H1 (cell line): Measurements from ENCODE around the gene TRIP11. TPM values are rescaled to one million over a fixed set of nuclear protein-coding genes. Genes with fewer than 3 reads are reported as not detected.

Experiments
- CTCF ChIA-PET: fragments of 300-600 bp; sonication (Branson Sonifier 250); formaldehyde crosslinking; loops from one replicate; lab custom pipeline; 2021; ENCODE audit not compliant: partially characterized antibody; lab: Charles Lee
- POLR2A ChIA-PET: fragments of 300-600 bp; sonication (Branson Sonifier 250); formaldehyde crosslinking; loops from one replicate; lab custom pipeline; 2021; ENCODE audit warnings: inconsistent platforms; ENCODE audit not compliant: partially characterized antibody; lab: Charles Lee
- DNase-seq, 2 experiments: peaks; one replicate each; pipeline versions ENCODE4 v3.0.0 to v3.0.0-alpha.2; 2010 to 2022; ENCODE audit warnings: low spot score in 2 of 2, low read depth in 1 of 2, mixed read lengths in 1 of 2
- FAIRE-seq: peaks from 2 replicates; lab custom pipeline; 2011; peaks lifted over from hg19 to GRCh38; lab: Jason Lieb, UNC
- H2AFZ ChIP-seq: 2 replicates; pipeline ENCODE4 v1.8.1; 2012; ENCODE audit warnings: low read length, inconsistent platforms
- H2AK5ac ChIP-seq: 2 replicates; pipeline ENCODE4 v1.6.1; 2013; ENCODE audit warnings: low read depth, low read length
- H2BK120ac ChIP-seq: replicated peaks from 2 replicates; pipeline ENCODE3; 2013; ENCODE audit warnings: low read depth, low read length, inconsistent platforms
- H2BK12ac ChIP-seq: 2 replicates; pipeline ENCODE4 v1.6.1; 2013; ENCODE audit warnings: low read depth, low read length
- H2BK15ac ChIP-seq: 2 replicates; pipeline ENCODE4 v1.6.1; 2013; ENCODE audit warnings: low read length
- H2BK20ac ChIP-seq: 2 replicates; pipeline ENCODE4 v1.6.1; 2013; ENCODE audit warnings: low read length
- H2BK5ac ChIP-seq: 2 replicates; pipeline ENCODE4 v1.6.1; 2013; ENCODE audit warnings: low read depth, low read length
- H3K14ac ChIP-seq: 2 replicates; pipeline ENCODE4 v1.6.1; 2013; ENCODE audit warnings: inconsistent platforms; ENCODE audit not compliant: insufficient read length
- H3K18ac ChIP-seq: 2 replicates; pipeline ENCODE4 v1.6.1; 2013; ENCODE audit warnings: low read length; ENCODE audit errors: extremely low read depth
- H3K23ac ChIP-seq: 2 replicates; pipeline ENCODE4 v1.6.1; 2013; ENCODE audit warnings: inconsistent platforms; ENCODE audit not compliant: insufficient read length
- H3K23me2 ChIP-seq: 2 replicates; pipeline ENCODE4 v1.6.1; 2013; ENCODE audit warnings: low read depth, low read length
- H3K27ac ChIP-seq: 2 replicates; pipeline ENCODE4 v1.6.1; 2011; ENCODE audit warnings: low read depth, low read length, inconsistent platforms
- H3K27me3 ChIP-seq, 4 experiments: replicated peaks in 1 of 4; 1 replicate in 1 of 4; 2 replicates in 3 of 4; pipeline versions ENCODE4 v1.6.1 to v1.8.1; 2011 to 2013; ENCODE audit warnings: low read length in 3 of 4, mild to moderate bottlenecking in 3 of 4, inconsistent platforms in 2 of 4, mixed read lengths in 2 of 4, moderate library complexity in 1 of 4; ENCODE audit not compliant: control insufficient read depth in 3 of 4, insufficient read depth in 3 of 4; ENCODE audit errors: extremely low read depth in 1 of 4
- H3K36me3 ChIP-seq, 4 experiments: 2 replicates each; pipeline versions ENCODE4 v1.6.1 to v1.8.1; 2011 to 2013; ENCODE audit warnings: mild to moderate bottlenecking in 4 of 4, low read length in 3 of 4, moderate library complexity in 2 of 4, control low read depth in 1 of 4, inconsistent platforms in 1 of 4; ENCODE audit not compliant: insufficient read depth in 4 of 4, control insufficient read depth in 2 of 4
- H3K4ac ChIP-seq: replicated peaks from 2 replicates; pipeline ENCODE3; 2013; ENCODE audit warnings: low read length, low read depth, mixed read lengths, inconsistent platforms; ENCODE audit not compliant: insufficient read length
- H3K4me1 ChIP-seq, 4 experiments: replicated peaks in 1 of 4; 1 replicate in 1 of 4; 2 replicates in 3 of 4; pipeline versions ENCODE4 v1.6.1 to v1.8.1; 2011 to 2013; ENCODE audit warnings: low read length in 3 of 4, inconsistent platforms in 2 of 4, mixed read lengths in 1 of 4; ENCODE audit not compliant: insufficient read depth in 4 of 4, control insufficient read depth in 3 of 4
- H3K4me2 ChIP-seq, 2 experiments: 2 replicates each; pipeline versions ENCODE4 v1.6.1 to v1.8.1; 2011 to 2013; ENCODE audit warnings: low read depth in 2 of 2, low read length in 2 of 2, control low read depth in 1 of 2, inconsistent platforms in 1 of 2, mild to moderate bottlenecking in 1 of 2; ENCODE audit not compliant: insufficient read depth in 1 of 2
- H3K4me3 ChIP-seq, 4 experiments: fragments of 200-600, 300-600 bp in 1 of 4; sonication (generic), shearing (Covaris generic), sonication (Bioruptor Twin) in 1 of 4; 2 replicates each; pipeline versions ENCODE4 v1.5.1 to v1.8.1; 2011 to 2016; ENCODE audit warnings: low read length in 4 of 4, low read depth in 3 of 4, control low read depth in 2 of 4, inconsistent platforms in 2 of 4, mild to moderate bottlenecking in 2 of 4, mixed read lengths in 1 of 4, moderate library complexity in 1 of 4; ENCODE audit not compliant: insufficient read depth in 2 of 4; ENCODE audit errors: extremely low read depth in 1 of 4
- H3K56ac ChIP-seq: replicated peaks from 2 replicates; pipeline ENCODE3; 2013; ENCODE audit warnings: low read depth, mild to moderate bottlenecking, mixed read lengths, low read length, inconsistent platforms; ENCODE audit not compliant: insufficient read length
- H3K79me1 ChIP-seq: 2 replicates; pipeline ENCODE4 v1.6.1; 2013; ENCODE audit warnings: low read depth, low read length, control low read depth
- H3K79me2 ChIP-seq, 2 experiments: 2 replicates each; pipeline versions ENCODE4 v1.6.1 to v1.8.1; 2012 to 2013; ENCODE audit warnings: low read length in 2 of 2, mild to moderate bottlenecking in 2 of 2, inconsistent platforms in 1 of 2; ENCODE audit not compliant: insufficient read depth in 2 of 2, control insufficient read depth in 1 of 2
- H3K9ac ChIP-seq, 4 experiments: replicated peaks in 1 of 4; 1 replicate in 1 of 4; 2 replicates in 3 of 4; pipeline versions ENCODE4 v1.6.1 to v1.8.1; 2011 to 2013; ENCODE audit warnings: low read depth in 3 of 4, low read length in 3 of 4, control low read depth in 2 of 4, mild to moderate bottlenecking in 2 of 4, moderate library complexity in 2 of 4, inconsistent platforms in 1 of 4; ENCODE audit errors: extremely low read depth in 1 of 4
- H3K9me3 ChIP-seq, 2 experiments: 2 replicates each; pipeline versions ENCODE4 v1.6.1 to v1.8.1; 2012 to 2013; ENCODE audit warnings: mild to moderate bottlenecking in 2 of 2, moderate library complexity in 2 of 2, control low read depth in 1 of 2, inconsistent platforms in 1 of 2, low read depth in 1 of 2, low read length in 1 of 2, mixed read lengths in 1 of 2; ENCODE audit not compliant: insufficient read depth in 2 of 2
- H4K20me1 ChIP-seq, 2 experiments: replicated peaks in 1 of 2; 2 replicates each; pipeline versions ENCODE3 to v1.8.1; 2011 to 2013; ENCODE audit warnings: inconsistent platforms in 2 of 2, low read length in 2 of 2, mild to moderate bottlenecking in 1 of 2; ENCODE audit not compliant: insufficient read depth in 2 of 2, control insufficient read depth in 1 of 2
- H4K5ac ChIP-seq: 2 replicates; pipeline ENCODE4 v1.6.1; 2013; ENCODE audit warnings: low read length, low read depth, mixed read lengths, inconsistent platforms; ENCODE audit not compliant: insufficient read length
- H4K8ac ChIP-seq: 2 replicates; pipeline ENCODE4 v1.8.0; 2013; ENCODE audit warnings: mild to moderate bottlenecking, moderate library complexity, low read length, inconsistent platforms; ENCODE audit not compliant: insufficient read depth; ENCODE audit errors: extremely low read depth
- H4K91ac ChIP-seq: replicated peaks from 2 replicates; pipeline ENCODE3; 2013; ENCODE audit warnings: low read length, mixed read lengths, inconsistent platforms; ENCODE audit not compliant: insufficient read length
- EGR1 ChIP-seq: IDR thresholded peaks from 2 replicates; pipeline ENCODE4 v1.6.1; 2011; ENCODE audit warnings: low read depth, low read length, borderline replicate concordance
- EZH2 ChIP-seq: fragments of 200-600 bp; sonication (generic); IDR thresholded peaks from 2 replicates; pipeline ENCODE4 v1.7.1; 2012; ENCODE audit warnings: low read depth, mild to moderate bottlenecking, moderate library complexity, low read length, inconsistent platforms; ENCODE audit not compliant: severe bottlenecking
- JUN ChIP-seq: IDR thresholded peaks from 2 replicates; pipeline ENCODE4 v1.6.1; 2011; ENCODE audit warnings: low read depth, mild to moderate bottlenecking, improper control_type of control experiment, low read length
- JUND ChIP-seq: IDR thresholded peaks from 2 replicates; pipeline ENCODE4 v1.6.1; 2011; ENCODE audit warnings: mild to moderate bottlenecking, improper control_type of control experiment, low read length
- WGBS, 2 experiments: shearing (Covaris generic) in 1 of 2; methylation state at CpG; one replicate each; pipeline versions ENCODE4 v1.1.6 to v1.1.7; 2013 to 2015; ENCODE audit warnings: low lambda C conversion rate in 2 of 2, mixed read lengths in 2 of 2, inconsistent platforms in 1 of 2, low coverage in 1 of 2, missing lambda C conversion rate in 1 of 2; ENCODE audit not compliant: insufficient replicate concordance in 2 of 2, insufficient coverage in 1 of 2, insufficient read length in 1 of 2; ENCODE audit errors: extremely low coverage in 1 of 2, missing lambda C conversion rate in 1 of 2; 5-methylcytosine and 5-hydroxymethylcytosine counted together
- polyA plus RNA-seq, 7 experiments: library from polyadenylated mRNA; depleted of rRNA in 3 of 7; stranded (reverse) in 5 of 7; unstranded in 2 of 7; fragments of >200 nt in 5 of 7; fragments of 200-250 nt in 2 of 7; gene quantifications; 1 replicate in 5 of 7; 2 replicates in 1 of 7; 4 replicates in 1 of 7; pipeline versions ENCODE4 v1.2.1 to v1.2.3, GENCODE V29; 2011 to 2013; ENCODE audit warnings: missing spikeins in 2 of 7, mixed read lengths in 2 of 7
- total RNA-seq: library from RNA; stranded (reverse); fragmentation: NEBNext Ultra II Directional; extraction: Animal tissue kit (Norgen Biotek cat#: 25700); gene quantifications from 2 replicates; pipeline ENCODE4 v1.2.1, GENCODE V29; 2021

The TRIP11 gene
- total and polyA plus RNA-seq, 2 of the 8 experiments (the other 6 are each of a cell fraction or from before 2014, with no cell fraction given), result 3.3 to 30.4 TPM

- no peak overlapping the region for H3K4ac ChIP-seq
- no peak overlapping the region for H4K91ac ChIP-seq
- FAIRE-seq (no peak), DNase-seq (no peak)
- H3K79me1 ChIP-seq, result no peaks in the 10 kb centered on the region
- no peak overlapping the region for H3K9ac ChIP-seq
- no peaks in the 10 kb centered on the region for H3K79me2 ChIP-seq
- no peak overlapping the region for H2BK15ac ChIP-seq
- H4K5ac ChIP-seq, result no peak overlapping the region
- no peak overlapping the region for H3K23ac ChIP-seq
- no peak overlapping the region for H3K27ac ChIP-seq
- no peaks in the 10 kb centered on the region for H3K23me2 ChIP-seq
- H2BK12ac ChIP-seq, result no peak overlapping the region
- no peaks in the 10 kb centered on the region for H4K20me1 ChIP-seq
- no peak overlapping the region for H2AK5ac ChIP-seq
- no peak overlapping the region for H2BK20ac ChIP-seq
- H2AFZ ChIP-seq, result no peak overlapping the region
- no peaks in the 10 kb centered on the region for H3K9me3 ChIP-seq
- H3K14ac ChIP-seq, result no peak overlapping the region
- 87% methylated on average over 8 of the region's 8 CpGs; no CpG with 5 or more reads in 1 of the 2 experiments for WGBS, 2 experiments
- no peaks in the 10 kb centered on the region for H3K36me3 ChIP-seq
- no peak overlapping the region for H2BK120ac ChIP-seq
- no peaks in the 10 kb centered on the region for H3K27me3 ChIP-seq
- no peak overlapping the region for H2BK5ac ChIP-seq
- H3K18ac ChIP-seq, result no peak overlapping the region
- ChIA-PET POLR2A (no interaction called here), CTCF (no interaction called here)
- H4K8ac ChIP-seq, result no peak overlapping the region
- H3K4me1 ChIP-seq, result 0 out of 7 replicates have a peak, but pooled peaks cover 0 to 3% (median 0%) of the 10 kb centered on the region in 4 experiments
- H3K4me2 ChIP-seq, result no peak overlapping the region
- H3K56ac ChIP-seq, result no peak overlapping the region
- H3K4me3 ChIP-seq, result no peak overlapping the region
- no peak for TF ChIP-seq EGR1
- TF ChIP-seq JUND, result no peak
- no peak for TF ChIP-seq JUN
- no peak for TF ChIP-seq EZH2
These were observed 105.1 kb downstream of the TRIP11 start for GRCh38 chr14:91934554-91935285.
